8988T (cell line): ENCODE data around the gene RAD51B.
"Not testable (repeated sequence)": the region's sequence is repeated elsewhere in the genome, so short reads cannot be mapped to it uniquely, and the experiment has no call there.

Experiments used
- DNase-seq: peaks from one replicate; pipeline ENCODE4 v3.0.0; 2011

RAD51B gene

GRCh38 chr14:68241862-68242487, 422.4 kb downstream of the RAD51B start:
- DNase-seq: no peak

GRCh38 chr14:68243450-68244010, 424.0 kb downstream of the RAD51B start:
- no peak for DNase-seq

GRCh38 chr14:68244262-68244980, 424.8 kb downstream of the RAD51B start:
- DNase-seq: no peak

GRCh38 chr14:68245146-68246073, 425.8 kb downstream of the RAD51B start:
- no peak for DNase-seq

- no peak for DNase-seq
These were observed 426.7 kb downstream of the RAD51B start for GRCh38 chr14:68246074-68246785.

- no peak for DNase-seq
These were observed 427.2 kb downstream of the RAD51B start for GRCh38 chr14:68246786-68247105.

GRCh38 chr14:68247274-68247673, 427.7 kb downstream of the RAD51B start:
- no peak for DNase-seq

GRCh38 chr14:68247676-68248268, 428.2 kb downstream of the RAD51B start:
- no peak for DNase-seq

GRCh38 chr14:68248481-68249255, 429.1 kb downstream of the RAD51B start:
- peak; percentile 15 for DNase-seq

GRCh38 chr14:68249661-68250451, 430.3 kb downstream of the RAD51B start:
- no peak for DNase-seq

- DNase-seq: no peak
These were observed 431.6 kb downstream of the RAD51B start for GRCh38 chr14:68250927-68251768.

GRCh38 chr14:68251769-68252100, 432.2 kb downstream of the RAD51B start:
- no peak for DNase-seq

- DNase-seq: no peak
These were observed 433.7 kb downstream of the RAD51B start for GRCh38 chr14:68253160-68253780.

GRCh38 chr14:68253878-68254528, 434.4 kb downstream of the RAD51B start:
- DNase-seq: no peak

- DNase-seq: no peak
These were observed 435.3 kb downstream of the RAD51B start for GRCh38 chr14:68254669-68255527.

- no peak for DNase-seq
These were observed 436.2 kb downstream of the RAD51B start for GRCh38 chr14:68255693-68256178.

GRCh38 chr14:68257969-68258368, 438.4 kb downstream of the RAD51B start:
- no peak for DNase-seq

- not testable (repeated sequence) for DNase-seq
These were observed 439.4 kb downstream of the RAD51B start for GRCh38 chr14:68258995-68259394.
